GM18520 (cell line): ENCODE results near the gene MOSPD3.

Source experiments
- ATAC-seq: cut with Tn5 transposase; IDR thresholded peaks from one replicate; pipeline ENCODE4 v1.9.1; 2021; ENCODE audit not compliant: unreplicated experiment

MOSPD3 gene

GRCh38 chr7:100621554-100621953 lies 9.2 kb downstream of the MOSPD3 start:
- no peak for ATAC-seq

GRCh38 chr7:100623951-100624824 lies 11.8 kb downstream of the MOSPD3 start:
- ATAC-seq, result no peak

DNA sequence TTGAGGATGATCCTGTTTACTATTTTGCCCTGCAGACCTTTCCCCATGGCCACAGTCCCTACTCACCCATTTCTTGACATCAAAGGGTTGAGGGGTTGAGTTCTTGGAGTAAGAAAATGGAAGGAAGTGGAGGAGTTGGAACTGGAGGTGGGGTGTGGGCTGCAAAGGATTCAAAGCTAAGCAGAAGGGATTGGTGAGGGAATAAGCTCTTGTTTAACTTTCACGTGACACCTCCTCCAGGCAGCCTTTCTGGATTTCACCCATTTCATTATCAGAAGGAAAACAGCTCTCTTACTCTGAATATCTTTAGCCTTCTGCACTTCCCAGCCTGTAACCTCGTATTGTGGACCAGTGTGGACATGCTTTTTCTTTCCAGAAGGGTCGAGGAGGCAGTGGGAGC lies 13.7 kb downstream of the MOSPD3 start:
- no peak for ATAC-seq

- ATAC-seq, result no peak
These were observed 14.3 kb downstream of the MOSPD3 start for GRCh38 chr7:100626530-100627237.

GRCh38 chr7:100627238-100627549 lies 14.9 kb downstream of the MOSPD3 start:
- ATAC-seq, result no peak

DNA sequence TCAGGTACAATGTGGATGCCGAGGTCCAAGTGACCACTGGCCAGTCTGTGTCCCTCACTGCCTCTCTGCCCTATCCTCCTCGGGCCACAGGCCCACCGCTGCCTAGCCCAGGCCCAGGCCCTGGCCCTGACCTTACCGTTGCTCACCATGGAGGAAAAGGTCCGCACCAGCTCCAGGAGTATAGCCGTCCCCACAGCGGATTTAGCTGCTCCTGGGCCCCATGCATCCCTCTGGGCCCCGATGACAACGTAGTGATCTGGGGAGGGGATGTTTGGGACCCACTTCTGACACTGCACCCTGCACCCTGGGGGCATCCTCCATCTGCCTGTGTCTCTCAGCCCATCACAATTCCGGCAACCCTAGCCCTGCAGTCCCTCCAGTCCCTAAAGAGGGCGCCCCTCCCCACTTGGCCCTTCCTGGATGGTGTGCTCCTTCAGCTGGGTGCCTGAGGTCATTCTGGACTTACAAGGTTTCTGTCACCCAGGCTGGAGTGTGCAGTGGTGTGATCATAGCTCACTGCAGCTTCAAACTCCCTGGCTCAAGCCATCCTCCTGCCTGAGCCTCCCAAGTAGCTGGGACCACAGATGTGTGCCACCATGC lies 16.9 kb downstream of the MOSPD3 start:
- no peak for ATAC-seq

DNA sequence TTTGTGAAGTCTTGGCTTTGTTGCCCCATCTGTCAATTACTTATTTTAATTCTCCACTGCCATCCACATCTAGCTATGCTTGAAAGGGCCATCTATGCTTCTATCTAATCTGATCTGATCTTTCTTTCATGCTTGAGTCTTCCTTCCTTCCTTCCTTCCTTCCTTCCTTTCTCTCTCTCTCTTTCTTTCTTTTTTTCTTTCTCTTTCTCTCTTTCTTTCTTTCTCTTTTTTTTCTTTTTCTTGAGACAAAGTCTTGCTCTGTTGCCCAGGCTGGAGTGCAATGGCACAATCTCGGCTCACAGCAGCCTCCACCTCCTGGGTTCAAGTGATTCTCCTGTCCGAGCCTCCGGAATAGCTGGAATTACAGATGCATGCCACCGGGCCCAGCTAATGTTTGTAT lies 17.7 kb downstream of the MOSPD3 start:
- no peak for ATAC-seq

GRCh38 chr7:100632951-100633717 lies 20.8 kb downstream of the MOSPD3 start:
- no peak for ATAC-seq

GRCh38 chr7:100639995-100640516 lies 27.7 kb downstream of the MOSPD3 start:
- ATAC-seq, result no peak

GRCh38 chr7:100640517-100641440 lies 28.4 kb downstream of the MOSPD3 start:
- ATAC-seq, result no peak

- ATAC-seq, result no peak
These were observed 29.1 kb downstream of the MOSPD3 start, which contains the start of gene TFR2 for GRCh38 chr7:100641463-100641859. TFR2 (minus strand) TSS chr7:100641552; CDS start chr7:100641509, 43 bp downstream.

- ATAC-seq, result no peak
These were observed 29.7 kb downstream of the MOSPD3 start for GRCh38 chr7:100641860-100642533.

DNA sequence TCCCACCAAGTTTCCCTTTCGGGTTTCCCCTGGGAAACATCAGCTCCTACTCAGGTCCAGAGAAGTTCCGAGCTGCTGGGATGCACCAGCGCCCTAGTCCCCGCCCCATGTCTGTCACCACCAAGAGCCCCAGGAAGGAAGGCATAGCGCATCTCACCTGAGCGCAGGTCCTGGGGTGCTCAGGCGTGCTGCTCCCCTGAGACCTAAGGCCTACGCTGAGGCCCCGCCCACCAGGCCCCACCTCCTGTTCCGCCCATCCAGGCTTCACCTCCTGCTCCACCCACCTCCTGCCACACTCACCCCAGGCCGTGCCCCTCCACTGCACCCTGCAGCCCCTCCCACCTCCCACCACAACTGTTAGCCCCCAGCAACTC lies 30.2 kb downstream of the MOSPD3 start:
- no peak for ATAC-seq

DNA sequence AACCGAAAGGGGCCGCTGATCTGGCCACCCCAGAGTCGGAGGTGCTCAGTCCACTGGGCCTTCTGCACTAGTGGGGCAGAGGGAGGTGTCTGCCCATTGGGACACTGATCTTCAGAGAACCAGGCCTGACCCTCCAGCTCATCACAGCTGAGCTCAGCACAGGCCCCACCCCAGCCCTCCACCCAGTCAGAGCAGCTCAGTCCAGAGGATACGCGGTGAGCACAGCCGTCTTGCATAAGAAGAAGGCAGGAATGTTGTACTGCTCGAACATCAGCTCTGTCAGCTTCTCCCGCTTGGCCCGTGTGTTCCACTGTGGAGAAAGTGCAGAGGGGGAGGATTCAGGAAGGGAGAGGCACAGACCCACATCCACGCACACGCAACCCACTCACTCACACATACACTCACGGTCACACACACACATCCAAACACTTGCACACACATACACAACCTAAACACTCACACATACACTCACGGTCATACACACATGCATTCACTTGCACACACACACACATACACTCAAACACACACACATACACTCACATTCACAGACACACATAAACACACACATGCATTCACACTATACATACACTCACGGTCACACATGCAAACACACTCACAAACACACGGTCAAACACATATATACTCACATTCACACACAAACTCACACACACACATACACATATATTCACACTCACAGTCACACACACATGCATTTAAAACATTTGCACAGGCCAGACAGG lies 37.7 kb downstream of the MOSPD3 start:
- ATAC-seq, result no peak

GRCh38 chr7:100654908-100655831 lies 42.8 kb downstream of the MOSPD3 start:
- no peak for ATAC-seq

DNA sequence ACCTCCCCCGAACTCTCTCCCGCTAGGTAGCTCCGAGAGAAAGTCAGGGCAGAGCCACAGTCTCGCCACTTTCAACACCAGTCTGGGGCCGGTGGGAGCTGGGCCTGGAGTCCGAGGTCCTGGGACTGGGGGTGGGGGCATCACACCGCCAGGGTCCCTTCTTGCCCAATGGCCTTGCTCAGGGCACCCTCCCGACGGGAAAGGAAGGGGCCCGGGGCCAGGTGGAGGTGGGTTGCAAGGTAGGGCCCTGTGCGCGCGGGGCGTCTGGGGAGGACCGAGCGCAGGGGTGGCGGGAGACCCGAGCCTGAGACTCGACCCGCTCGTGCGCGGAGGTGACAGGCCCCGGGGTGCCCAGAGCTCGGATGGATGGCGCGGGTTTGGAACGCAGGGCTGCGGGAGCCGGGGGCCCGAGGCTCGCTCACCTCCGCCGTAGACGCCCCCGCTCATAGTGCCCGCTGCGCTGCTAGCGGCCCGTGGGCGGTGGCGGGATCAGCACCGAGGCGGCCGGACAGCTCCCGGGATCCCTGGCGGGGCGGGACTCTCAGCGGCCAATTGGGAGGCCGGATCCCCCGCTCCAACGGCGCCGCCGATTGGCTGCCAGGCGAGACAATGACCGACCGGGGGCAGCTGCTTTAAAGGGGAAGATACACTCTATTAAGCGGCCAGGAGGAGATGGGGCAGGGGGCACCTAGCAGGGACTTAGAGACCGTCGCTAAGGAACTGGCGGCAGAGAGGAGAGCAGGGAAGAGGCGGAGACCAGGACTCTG lies 43.8 kb downstream of the MOSPD3 start, which contains the start of gene ACTL6B:
TSS of gene ACTL6B (minus strand) at position 541 of the 767 bp plus-strand sequence. CDS start at position 447, 94 bp downstream.
- no peak for ATAC-seq
